Prostate gland (tissue), 1 donor: ENCODE results near the gene PTTG1.

Experiments
- POLR2A ChIP-seq: fragments of 450-650 bp; IDR thresholded peaks from one replicate; pipeline ENCODE4 v1.6.1; 2016; ENCODE audit warnings: antibody characterized with exemption, mild to moderate bottlenecking
- POLR2AphosphoS5 ChIP-seq: sonication (generic); formaldehyde crosslinking; IDR thresholded peaks from one replicate; pipeline ENCODE4 v1.6.1; 2017; ENCODE audit warnings: antibody characterized with exemption

- TF ChIP-seq POLR2A = no peak
- TF ChIP-seq POLR2AphosphoS5 = no peak
Measured at GRCh38 chr5:160382346-160382745, 39.3 kb upstream of the PTTG1 start.
